Measurements from ENCODE around the gene ZFP36L1.

The ZFP36L1 gene

GRCh38 chr14:68815298-68816182 is 22.7 kb upstream of the ZFP36L1 start:
- no peak for ATAC-seq

GRCh38 chr14:68814539-68815297 is 21.9 kb upstream of the ZFP36L1 start:
- ATAC-seq: peak; percentile 16
- TF ChIP-seq ARNTL (CRISPR knock-in tag; IDR thresholded peaks at IDR 0.05; ENCODE audit: borderline replicate concordance, low read depth) (no peak), GLIS3 (CRISPR knock-in tag; IDR thresholded peaks at IDR 0.05) (no peak), TCF4 (CRISPR knock-in tag; IDR thresholded peaks at IDR 0.05; ENCODE audit: borderline replicate concordance) (no peak), ZFP3 (CRISPR knock-in tag; IDR thresholded peaks at IDR 0.05) (no peak), BACH2 (CRISPR knock-in tag; IDR thresholded peaks at IDR 0.05; ENCODE audit: borderline replicate concordance) (no peak), PPARA (CRISPR knock-in tag; IDR thresholded peaks at IDR 0.05; ENCODE audit: borderline replicate concordance) (no peak), ZNF8 (CRISPR knock-in tag; IDR thresholded peaks at IDR 0.05) (no peak), TOX (CRISPR knock-in tag; IDR thresholded peaks at IDR 0.05; ENCODE audit: borderline replicate concordance) (no peak), OSR1 (CRISPR knock-in tag; IDR thresholded peaks at IDR 0.05) (no peak), ZNF70 (CRISPR knock-in tag; IDR thresholded peaks at IDR 0.05) (no peak), ZNF565 (CRISPR knock-in tag; conservative IDR thresholded peaks at IDR 0.05; ENCODE audit: low read depth) (no peak)

More at GRCh38 chr14:68815298-68816182, 22.7 kb upstream of the ZFP36L1 start:
- TF ChIP-seq ZFP3 (CRISPR knock-in tag; IDR thresholded peaks at IDR 0.05) (no peak), CSDC2 (CRISPR knock-in tag; IDR thresholded peaks at IDR 0.05) (no peak), RARB (CRISPR knock-in tag; IDR thresholded peaks at IDR 0.05) (no peak), CREB5 (CRISPR knock-in tag; IDR thresholded peaks at IDR 0.05; ENCODE audit: low read depth) (no peak), GLIS3 (CRISPR knock-in tag; IDR thresholded peaks at IDR 0.05) (no peak), BACH2 (CRISPR knock-in tag; IDR thresholded peaks at IDR 0.05; ENCODE audit: borderline replicate concordance) (no peak), ZC3H10 (CRISPR knock-in tag; IDR thresholded peaks at IDR 0.05) (no peak), TSHZ2 (CRISPR knock-in tag; IDR thresholded peaks at IDR 0.05) (no peak), PPARA (CRISPR knock-in tag; IDR thresholded peaks at IDR 0.05; ENCODE audit: borderline replicate concordance) (no peak)

GRCh38 chr14:68814238-68814538 is 21.3 kb upstream of the ZFP36L1 start:
- no peak for TF ChIP-seq OSR1 (CRISPR knock-in tag; IDR thresholded peaks at IDR 0.05)
- no peak for TF ChIP-seq SNAI2 (CRISPR knock-in tag; IDR thresholded peaks at IDR 0.05)
- TF ChIP-seq TCF4 (CRISPR knock-in tag; IDR thresholded peaks at IDR 0.05; ENCODE audit: borderline replicate concordance): no peak
- no peak for TF ChIP-seq RARB (CRISPR knock-in tag; IDR thresholded peaks at IDR 0.05)
- TF ChIP-seq ZFP30 (CRISPR knock-in tag; IDR thresholded peaks at IDR 0.05): no peak
- no peak for TF ChIP-seq ISL1 (CRISPR knock-in tag; IDR thresholded peaks at IDR 0.05)
- TF ChIP-seq PATZ1 (CRISPR knock-in tag; IDR thresholded peaks at IDR 0.05; ENCODE audit: borderline replicate concordance): no peak
- TF ChIP-seq ESRRG (CRISPR knock-in tag; IDR thresholded peaks at IDR 0.05): no peak
- TF ChIP-seq PPARA (CRISPR knock-in tag; IDR thresholded peaks at IDR 0.05; ENCODE audit: borderline replicate concordance): no peak
- no peak for TF ChIP-seq ZC3H10 (CRISPR knock-in tag; IDR thresholded peaks at IDR 0.05)
- TF ChIP-seq TOX (CRISPR knock-in tag; IDR thresholded peaks at IDR 0.05; ENCODE audit: borderline replicate concordance): no peak
- no peak for TF ChIP-seq ARNTL (CRISPR knock-in tag; IDR thresholded peaks at IDR 0.05; ENCODE audit: borderline replicate concordance, low read depth)
- TF ChIP-seq ZNF8 (CRISPR knock-in tag; IDR thresholded peaks at IDR 0.05): no peak
- no peak for TF ChIP-seq ZNF70 (CRISPR knock-in tag; IDR thresholded peaks at IDR 0.05)
- TF ChIP-seq CREB5 (CRISPR knock-in tag; IDR thresholded peaks at IDR 0.05; ENCODE audit: low read depth): no peak
- no peak for ATAC-seq

All from SK-N-SH treated with all-trans-retinoic acid at 6 μM for 48 hours (cell line).